SU-DHL-6 (cell line): Measurements from ENCODE around the gene IRF1.

ENCODE experiments used
- H2AFZ ChIP-seq: fragments of 200-600 bp; sonication (generic); 2 replicates; pipeline ENCODE4 v1.6.1; 2014; ENCODE audit warnings: low read depth, mild to moderate bottlenecking, moderate library complexity, mixed read lengths, antibody characterized with exemption, low read length; ENCODE audit not compliant: severe bottlenecking
- H3F3A ChIP-seq: fragments of 200-600 bp; shearing (Covaris generic); 2 replicates; pipeline ENCODE4 v1.6.0; 2016; ENCODE audit warnings: antibody characterized with exemption, mild to moderate bottlenecking; ENCODE audit not compliant: insufficient read depth
- H3K27ac ChIP-seq: fragments of 200-600 bp; sonication (generic); 2 replicates; pipeline ENCODE4 v1.5.1; 2016; ENCODE audit warnings: low read depth, mild to moderate bottlenecking, low read length, moderate library complexity, mixed read lengths
- H3K27me3 ChIP-seq: fragments of 200-600 bp; sonication (generic), shearing (Covaris generic); 2 replicates; pipeline ENCODE4 v1.6.0; 2014; ENCODE audit warnings: mild to moderate bottlenecking, low read length
- H3K36me3 ChIP-seq: fragments of 200-600 bp; sonication (generic); 2 replicates; pipeline ENCODE4 v1.6.1; 2014; ENCODE audit warnings: mild to moderate bottlenecking, low read length, mixed read lengths
- H3K4me2 ChIP-seq: fragments of 300-600, 200-600 bp; shearing (Covaris generic), sonication (generic); 2 replicates; pipeline ENCODE4 v1.6.0; 2014; ENCODE audit warnings: low read length, low read depth, mild to moderate bottlenecking; ENCODE audit not compliant: poor library complexity, severe bottlenecking
- H3K4me3 ChIP-seq: fragments of 200-600 bp; sonication (generic); 2 replicates; pipeline ENCODE4 v1.5.1; 2014; ENCODE audit warnings: antibody characterized with exemption, low read length, mild to moderate bottlenecking, mixed read lengths; ENCODE audit not compliant: insufficient read depth, poor library complexity, severe bottlenecking
- H3K79me2 ChIP-seq: fragments of 200-600 bp; sonication (generic); 2 replicates; pipeline ENCODE4 v1.6.1; 2014; ENCODE audit warnings: mild to moderate bottlenecking, low read length, moderate library complexity; ENCODE audit not compliant: insufficient read depth
- H3K9ac ChIP-seq: fragments of 200-600 bp; sonication (generic); 2 replicates; pipeline ENCODE4 v1.7.0; 2014; ENCODE audit warnings: mild to moderate bottlenecking, low read length
- H3K9me2 ChIP-seq: fragments of 200-600 bp; sonication (generic); replicated peaks from 2 replicates; pipeline ENCODE4 v1.6.1; 2014; ENCODE audit warnings: low read length; ENCODE audit not compliant: insufficient read depth
- H3K9me3 ChIP-seq: fragments of 200-600 bp; sonication (generic); 2 replicates; pipeline ENCODE4 v1.6.1; 2014; ENCODE audit warnings: low read length, mixed read lengths; ENCODE audit not compliant: insufficient read depth
- H4K20me1 ChIP-seq: fragments of 200-600 bp; sonication (generic); 2 replicates; pipeline ENCODE4 v1.6.1; 2014; ENCODE audit warnings: low read depth, mild to moderate bottlenecking, antibody characterized with exemption, low read length, moderate library complexity, mixed read lengths
- CTCF ChIP-seq: fragments of 200-600 bp; sonication (generic); IDR thresholded peaks from one replicate; pipeline ENCODE4 v1.5.1; 2017; ENCODE audit warnings: antibody characterized with exemption, mild to moderate bottlenecking, low read length, moderate library complexity; ENCODE audit not compliant: insufficient read depth, poor library complexity, severe bottlenecking
- EZH2phosphoT487 ChIP-seq: fragments of 200-600 bp; sonication (generic), shearing (Covaris generic); conservative IDR thresholded peaks from 2 replicates; pipeline ENCODE4 v1.6.1; 2018; ENCODE audit warnings: mild to moderate bottlenecking, antibody characterized with exemption, low read length, moderate library complexity, mixed read lengths

IRF1 gene

DNA sequence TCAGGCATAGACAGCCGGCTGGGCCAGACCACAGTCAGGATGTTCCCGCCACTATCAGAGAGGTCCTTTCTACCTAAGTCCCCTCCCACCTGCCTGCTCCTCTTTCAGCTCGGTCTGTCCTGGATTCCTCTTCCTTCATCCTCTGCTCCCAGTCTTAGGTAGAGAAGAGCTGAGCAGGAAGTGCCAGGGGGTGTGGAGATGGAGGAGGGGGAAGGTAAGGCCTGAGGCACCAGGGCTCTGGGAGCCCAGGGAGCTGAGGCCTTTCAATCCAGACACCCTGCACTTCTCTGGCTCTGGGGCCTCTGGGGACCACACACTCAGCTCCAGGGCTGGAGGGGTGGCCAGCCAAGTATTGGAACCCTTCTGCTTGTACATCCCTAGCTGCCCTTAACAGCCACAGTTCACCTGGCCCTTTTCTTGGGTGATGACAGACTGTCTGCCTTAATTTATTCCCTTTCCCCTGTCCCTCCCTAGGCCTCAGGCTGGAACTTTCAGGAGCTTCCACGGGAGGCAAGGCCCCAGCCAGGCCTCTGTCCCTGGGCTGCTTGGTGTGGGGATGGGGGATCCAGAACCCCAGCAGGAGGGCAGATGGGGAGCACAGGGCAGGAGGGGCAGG lies 15.6 kb downstream of the IRF1 start:
- Histone ChIP-seq H3K9ac (no peak overlapping the region), H3K9me2 (no peaks in the 10 kb centered on the region), H3K4me3 (no peak overlapping the region), H3K36me3 (no peaks in the 10 kb centered on the region), H3K79me2 (no peaks in the 10 kb centered on the region), H2AFZ (no peak overlapping the region), H3F3A (no peaks in the 10 kb centered on the region), H3K9me3 (no peaks in the 10 kb centered on the region), H3K27ac (no peak overlapping the region), H3K27me3 (no peaks in the 10 kb centered on the region), H4K20me1 (no peaks in the 10 kb centered on the region), H3K4me2 (no peak overlapping the region)
- TF ChIP-seq EZH2phosphoT487 (no peak), CTCF (no peak)

GRCh38 chr5:132474131-132474723 lies 16.3 kb downstream of the IRF1 start:
- no peaks in the 10 kb centered on the region for H3K9me2 ChIP-seq
- no peak overlapping the region for H2AFZ ChIP-seq
- H3K79me2 ChIP-seq: no peaks in the 10 kb centered on the region
- TF ChIP-seq EZH2phosphoT487 (no peak), CTCF (no peak)
- no peak overlapping the region for H3K9ac ChIP-seq
- H3F3A ChIP-seq: no peaks in the 10 kb centered on the region
- H4K20me1 ChIP-seq: no peaks in the 10 kb centered on the region
- no peaks in the 10 kb centered on the region for H3K36me3 ChIP-seq
- H3K4me2 ChIP-seq: no peak overlapping the region
- H3K27me3 ChIP-seq: no peaks in the 10 kb centered on the region
- H3K9me3 ChIP-seq: no peaks in the 10 kb centered on the region
- H3K27ac ChIP-seq: no peak overlapping the region
- H3K4me3 ChIP-seq: no peak overlapping the region

- no peak overlapping the region for H3K9ac ChIP-seq
Measured at GRCh38 chr5:132473668-132474067, 16.9 kb downstream of the IRF1 start.

More at GRCh38 chr5:132473668-132474067, 16.9 kb downstream of the IRF1 start:
- no peak overlapping the region for H2AFZ ChIP-seq
- H4K20me1 ChIP-seq: no peaks in the 10 kb centered on the region
- H3K79me2 ChIP-seq: no peaks in the 10 kb centered on the region
- no peak overlapping the region for H3K4me2 ChIP-seq
- no peaks in the 10 kb centered on the region for H3F3A ChIP-seq
- H3K36me3 ChIP-seq: no peaks in the 10 kb centered on the region
- H3K27me3 ChIP-seq: no peaks in the 10 kb centered on the region
- no peaks in the 10 kb centered on the region for H3K9me3 ChIP-seq
- H3K4me3 ChIP-seq: no peak overlapping the region
- H3K27ac ChIP-seq: no peak overlapping the region
- H3K9me2 ChIP-seq: no peaks in the 10 kb centered on the region
- TF ChIP-seq CTCF (no peak), EZH2phosphoT487 (no peak)
